Measurements from ENCODE around the gene RCOR1.
A peak's percentile ranks its signal among the peaks of the same experiment; 100 is the strongest.
"Not testable (repeated sequence)": the region's sequence is repeated elsewhere in the genome, so short reads cannot be mapped to it uniquely, and the experiment has no call there.

Gene RCOR1

DNA sequence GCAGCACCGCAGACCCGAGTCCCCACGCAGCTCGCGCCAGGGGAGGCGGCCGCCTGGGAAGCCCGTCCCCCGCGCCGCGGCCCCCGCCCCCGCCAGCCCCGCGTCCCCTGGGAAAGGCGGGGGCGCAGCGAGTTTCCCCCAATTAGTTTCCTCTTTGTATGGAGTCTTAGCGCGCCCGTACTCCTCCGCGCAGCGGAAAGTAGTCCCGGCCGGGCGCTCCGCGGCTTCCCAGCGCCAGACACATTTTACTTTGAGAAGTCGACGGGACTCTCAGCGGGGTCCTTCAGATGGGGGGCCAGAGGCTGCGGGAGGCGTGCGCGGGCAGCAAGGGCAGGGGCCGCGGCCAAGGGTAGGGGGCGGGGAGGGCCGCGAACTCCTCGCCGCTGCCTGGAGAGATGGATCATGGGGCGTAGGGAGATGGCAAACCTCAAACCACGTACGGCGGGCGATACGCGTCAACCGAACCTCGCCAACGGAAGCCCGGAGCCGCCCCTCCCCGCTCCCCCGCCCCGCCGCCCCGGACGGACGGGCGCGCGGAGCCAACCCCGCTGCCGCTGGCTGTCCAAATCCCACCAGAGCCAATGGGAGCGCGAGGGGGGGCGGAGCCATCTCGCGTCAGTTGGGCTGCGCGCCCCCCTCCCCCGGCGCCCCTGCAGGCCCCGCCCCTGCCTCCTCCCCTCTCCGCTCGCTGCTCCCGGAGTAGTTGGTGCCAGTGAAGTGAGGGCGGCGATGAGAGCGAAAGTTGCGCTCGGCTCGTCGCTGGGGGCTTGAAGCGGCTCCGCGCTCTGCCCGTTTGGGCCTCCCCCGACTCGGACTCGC, at the start of gene RCOR1:
Gene RCOR1, plus strand, starts transcription at position 706 of the 819 bp plus-strand sequence. CDS start 238 bp downstream, outside the sequence.
- DNase-seq = peak; percentile 94 to 96

DNA sequence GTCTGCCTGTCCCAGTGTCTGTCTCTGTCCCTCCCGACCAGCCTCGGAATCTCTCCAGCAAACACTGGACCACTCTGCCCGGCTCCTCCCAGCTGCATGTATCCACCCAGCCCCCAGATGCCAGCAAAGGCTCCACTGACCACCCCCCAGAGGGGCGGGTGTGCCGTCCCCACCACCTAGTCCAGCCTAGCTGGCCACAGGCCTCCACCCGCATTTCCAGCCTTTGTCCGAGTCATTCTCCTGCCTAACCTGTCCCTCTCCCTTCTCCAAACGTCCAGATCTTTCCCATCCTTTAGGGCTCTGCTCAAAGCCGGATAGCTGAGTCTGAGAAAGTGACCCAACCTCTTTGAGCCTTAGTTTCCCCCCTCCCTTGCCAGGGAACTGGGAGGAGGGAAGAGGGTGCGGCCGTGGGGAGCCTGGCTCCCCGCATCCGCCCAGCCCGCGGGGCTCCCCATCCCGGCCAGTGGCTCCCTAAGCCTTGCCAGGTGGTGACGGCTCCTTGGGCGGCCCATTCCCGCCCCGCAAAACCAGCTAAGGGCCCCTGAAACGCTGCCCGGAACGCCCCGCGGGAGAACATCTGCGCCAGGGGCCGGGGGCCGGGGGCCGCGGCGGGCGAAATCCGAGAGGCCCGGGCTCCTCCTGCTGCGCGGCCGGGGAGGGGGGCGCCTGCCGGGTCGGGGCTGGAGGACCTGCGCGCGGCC, 48.3 kb upstream of the RCOR1 start:
- no peak for DNase-seq

DNA sequence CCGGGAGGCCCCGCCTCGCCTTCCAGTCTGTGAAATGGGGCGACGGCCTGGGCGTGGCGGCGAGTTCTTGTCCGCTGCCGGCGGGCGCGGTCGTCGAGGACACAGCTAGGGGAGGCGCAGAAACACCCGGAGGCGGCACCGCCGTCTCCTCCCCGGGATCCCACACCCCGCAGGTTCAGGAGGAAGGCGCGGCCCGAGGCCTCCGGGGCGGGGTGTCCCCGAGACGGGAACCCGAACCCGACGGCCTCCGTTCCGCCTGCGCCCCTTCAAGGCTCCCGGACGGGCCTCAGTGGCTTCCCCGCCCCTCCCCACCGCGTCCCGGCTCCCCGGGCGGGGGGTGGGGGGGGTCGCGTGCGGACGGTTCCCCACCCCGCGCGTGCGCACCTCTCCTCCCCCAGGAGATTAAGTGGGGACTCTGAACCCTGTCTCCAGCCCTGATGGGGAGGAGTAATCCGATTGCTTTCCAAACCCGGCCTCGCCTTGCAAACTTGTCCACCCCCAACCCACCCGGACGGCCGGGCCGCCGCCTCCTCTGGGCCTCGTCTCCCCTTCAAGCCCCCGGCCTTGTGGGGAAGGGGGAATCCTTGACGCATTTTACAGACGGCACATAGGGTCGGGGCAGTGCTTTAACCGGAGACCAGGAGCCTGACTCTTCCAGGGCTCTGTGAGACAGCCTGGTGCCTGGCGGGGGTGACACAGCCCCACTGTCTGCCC, 47.5 kb upstream of the RCOR1 start:
- DNase-seq = no peak

DNA sequence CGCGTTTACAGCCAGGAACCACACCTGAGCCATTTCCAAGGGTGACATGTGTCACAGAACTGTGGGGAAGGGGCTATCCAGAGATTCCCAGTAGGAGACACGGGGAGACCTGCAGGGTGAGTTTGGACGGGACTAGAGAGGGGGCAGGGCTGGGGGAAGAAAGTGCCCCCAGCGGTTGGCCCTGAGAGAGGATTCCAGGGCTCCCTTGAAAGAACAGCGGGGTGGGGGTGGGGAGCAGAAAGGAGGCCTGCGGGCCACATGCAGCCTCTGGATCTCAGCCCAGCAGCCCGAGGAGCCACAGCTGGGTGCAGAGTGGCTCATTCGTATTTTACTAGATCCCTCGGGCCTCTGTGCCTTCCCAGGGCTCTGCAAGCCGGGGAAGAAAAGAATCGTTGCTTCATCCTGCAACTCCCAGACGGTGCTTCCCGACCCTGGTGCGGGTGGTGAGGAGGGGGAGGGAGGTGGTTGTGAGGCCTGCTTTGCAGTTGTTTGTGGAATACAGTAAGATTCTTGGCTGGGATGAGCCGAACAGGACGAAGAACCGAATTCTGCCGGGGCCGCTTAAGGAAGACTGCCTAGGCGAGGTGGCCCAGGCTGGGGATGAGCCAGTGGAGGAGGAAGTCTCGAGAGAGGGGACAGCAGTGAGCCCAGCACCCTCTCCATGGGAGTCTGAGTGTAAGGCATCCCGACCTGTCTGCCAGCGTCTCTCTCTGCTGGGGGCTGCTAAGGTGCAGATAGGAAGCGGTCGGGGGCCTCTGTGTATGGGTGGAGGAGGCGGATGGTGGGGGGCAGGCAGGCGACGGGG, 46.8 kb upstream of the RCOR1 start:
- DNase-seq = no peak

DNA sequence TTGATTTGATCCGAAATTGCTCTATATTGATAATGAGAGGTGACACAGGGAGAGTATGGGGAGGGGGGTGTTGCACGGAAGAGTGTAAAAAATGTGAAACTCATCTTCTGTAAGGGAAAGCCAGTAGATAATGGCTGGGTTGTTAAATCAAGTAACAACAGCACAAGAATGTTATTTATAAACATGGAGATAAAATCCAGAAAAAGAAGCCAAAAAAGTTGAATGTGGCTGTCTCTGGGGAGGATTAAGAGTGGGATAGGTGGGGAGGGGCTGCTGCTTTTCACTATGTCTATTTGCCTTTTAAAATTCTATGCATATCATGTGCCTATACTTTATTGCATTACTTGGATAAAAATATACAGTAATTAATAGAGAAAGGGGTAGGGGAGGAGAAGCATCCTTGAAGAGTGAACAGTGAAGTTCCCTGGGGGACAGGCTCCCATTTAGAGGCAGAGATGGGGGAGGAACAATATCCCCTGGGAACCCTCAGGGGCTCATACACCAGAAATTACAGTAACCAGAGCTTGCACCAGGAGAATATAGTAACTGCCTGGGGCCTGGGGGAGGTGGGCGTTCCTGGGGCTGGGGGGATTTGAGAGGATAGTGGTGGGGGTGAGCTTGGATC, 43.7 kb upstream of the RCOR1 start:
- no peak for DNase-seq

DNA sequence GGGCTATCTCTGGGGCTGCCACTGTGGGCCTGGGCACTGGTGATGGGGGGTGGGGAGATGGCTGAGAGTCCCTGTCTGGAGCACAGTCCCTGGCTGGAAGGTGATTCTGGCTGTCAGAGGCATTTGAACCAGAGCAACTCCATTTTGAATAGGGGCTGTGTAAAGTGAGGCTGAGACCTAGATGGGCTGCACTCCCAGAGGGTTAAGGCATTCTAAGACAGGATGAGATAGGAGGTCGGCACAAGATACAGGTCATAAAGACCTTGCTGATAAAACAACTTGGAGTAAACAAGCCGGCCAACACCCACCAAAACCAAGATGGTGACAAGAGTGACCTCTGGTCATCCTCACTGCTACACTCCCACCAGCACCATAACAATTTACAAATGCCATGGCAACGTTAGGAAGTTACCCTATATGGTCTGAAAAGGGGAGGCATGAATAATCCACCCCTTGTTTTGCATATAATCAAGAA, 41.5 kb upstream of the RCOR1 start:
- not testable (repeated sequence) for DNase-seq

DNA sequence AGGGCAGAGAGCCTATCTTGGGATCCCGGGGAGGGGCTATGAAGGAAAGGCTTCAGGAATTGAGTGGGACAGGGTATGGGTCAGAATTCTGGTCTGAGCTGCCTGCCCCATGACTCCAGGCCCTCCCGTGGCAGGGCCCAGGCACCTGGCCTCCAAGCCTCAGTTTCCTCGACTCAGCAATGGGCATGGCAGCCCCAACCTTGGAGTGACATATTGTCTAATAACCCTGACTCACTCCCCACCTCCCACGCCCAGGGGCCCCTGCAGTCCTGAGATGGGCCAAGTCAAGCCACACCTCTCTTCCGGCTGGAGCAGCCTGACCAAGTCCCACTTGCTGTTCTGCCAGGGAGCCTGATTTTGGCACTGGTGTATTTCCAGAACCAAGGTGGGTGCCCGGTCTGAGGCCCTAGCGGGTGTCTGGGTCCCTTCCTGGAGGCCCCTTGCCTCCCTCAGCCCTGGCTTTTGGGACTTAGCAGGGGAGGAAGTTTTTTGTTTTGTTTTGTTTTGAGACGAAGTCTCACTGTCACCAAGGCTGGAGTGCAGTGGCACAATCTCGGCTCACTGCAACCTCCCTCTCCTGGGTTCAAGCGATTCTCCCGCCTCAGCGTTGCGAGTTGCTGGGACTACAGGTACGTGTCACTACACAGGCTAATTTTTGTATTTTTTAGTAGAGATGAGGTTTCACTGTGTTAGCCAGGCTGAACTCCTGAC, 40.3 kb upstream of the RCOR1 start:
- no peak for DNase-seq

DNA sequence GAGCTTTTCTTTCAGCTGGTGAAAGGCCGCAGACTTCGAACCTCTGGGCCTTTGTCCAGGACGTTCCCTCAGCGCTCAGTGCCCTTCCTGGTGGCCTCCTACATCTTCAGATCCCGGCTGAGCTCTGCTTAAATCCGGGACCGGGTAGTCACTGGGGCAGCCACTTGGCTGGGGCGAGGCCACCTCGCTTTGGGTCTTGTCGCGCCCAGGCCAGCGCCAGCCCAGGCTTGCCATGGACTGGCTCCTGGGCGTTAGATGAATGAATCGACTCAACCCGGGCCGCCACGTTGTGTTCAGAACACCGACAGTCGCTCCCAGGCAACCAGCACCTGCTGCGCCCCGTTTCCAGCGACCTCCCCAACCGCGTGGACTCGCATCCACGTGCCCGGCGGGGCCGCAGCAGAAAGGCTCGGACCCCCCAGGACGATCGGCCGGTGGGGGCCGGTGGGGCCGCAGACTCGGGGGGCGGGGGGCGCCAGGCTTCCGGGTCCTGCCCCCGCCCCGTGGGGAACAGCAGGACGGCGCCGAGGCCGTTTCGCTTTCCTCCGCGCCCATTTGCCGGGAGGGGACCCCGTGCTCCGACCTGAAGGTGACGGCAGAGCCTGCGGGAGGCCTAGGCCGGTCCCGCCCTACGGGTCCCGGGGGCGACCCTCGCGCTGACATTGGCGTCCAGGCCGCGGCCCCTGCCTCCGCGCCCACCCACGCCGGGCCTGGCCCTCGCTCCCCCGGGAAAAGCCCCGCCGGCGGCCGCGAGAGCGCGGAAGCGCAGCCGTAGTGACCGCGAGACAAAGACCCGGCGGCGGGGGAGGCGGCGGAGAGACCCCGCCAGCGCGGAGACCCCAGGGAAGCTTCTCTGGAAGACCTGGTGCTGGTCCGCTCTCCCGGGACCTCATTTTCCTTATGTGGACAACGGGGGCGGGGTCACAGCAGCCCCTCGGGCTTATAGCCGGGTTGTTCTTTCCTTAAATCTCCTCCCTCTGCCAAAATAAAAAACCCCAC, 37.3 kb upstream of the RCOR1 start:
- DNase-seq = no peak

DNA sequence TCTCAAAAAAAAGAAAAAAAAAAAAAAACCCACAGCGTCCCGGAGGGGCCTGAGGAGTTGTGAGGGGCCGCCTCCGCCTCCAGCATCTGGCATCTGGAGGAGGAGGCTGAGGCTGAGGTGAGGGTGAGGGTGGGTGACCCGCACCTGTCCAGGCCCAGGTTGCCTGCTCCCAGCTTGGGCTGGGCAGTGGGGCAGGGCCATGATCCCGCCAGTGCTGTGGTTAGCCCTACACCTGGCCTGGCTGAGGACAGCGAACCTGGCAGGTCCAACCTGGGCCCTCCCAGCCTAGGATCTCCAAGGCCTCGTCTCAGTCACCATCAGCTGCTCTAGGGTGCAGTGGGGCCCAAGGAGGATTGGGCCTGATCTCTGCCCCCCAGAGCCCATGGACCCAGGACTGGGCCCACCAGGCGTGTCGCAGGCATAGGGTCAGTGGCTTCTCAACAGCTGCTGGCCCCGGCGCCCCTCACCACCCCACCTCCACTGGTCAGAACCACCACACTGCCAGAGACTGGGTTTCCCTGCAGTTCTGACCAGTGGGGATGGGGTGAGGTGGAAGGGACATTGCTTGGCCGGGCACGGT, 36.3 kb upstream of the RCOR1 start:
- DNase-seq = no peak

DNA sequence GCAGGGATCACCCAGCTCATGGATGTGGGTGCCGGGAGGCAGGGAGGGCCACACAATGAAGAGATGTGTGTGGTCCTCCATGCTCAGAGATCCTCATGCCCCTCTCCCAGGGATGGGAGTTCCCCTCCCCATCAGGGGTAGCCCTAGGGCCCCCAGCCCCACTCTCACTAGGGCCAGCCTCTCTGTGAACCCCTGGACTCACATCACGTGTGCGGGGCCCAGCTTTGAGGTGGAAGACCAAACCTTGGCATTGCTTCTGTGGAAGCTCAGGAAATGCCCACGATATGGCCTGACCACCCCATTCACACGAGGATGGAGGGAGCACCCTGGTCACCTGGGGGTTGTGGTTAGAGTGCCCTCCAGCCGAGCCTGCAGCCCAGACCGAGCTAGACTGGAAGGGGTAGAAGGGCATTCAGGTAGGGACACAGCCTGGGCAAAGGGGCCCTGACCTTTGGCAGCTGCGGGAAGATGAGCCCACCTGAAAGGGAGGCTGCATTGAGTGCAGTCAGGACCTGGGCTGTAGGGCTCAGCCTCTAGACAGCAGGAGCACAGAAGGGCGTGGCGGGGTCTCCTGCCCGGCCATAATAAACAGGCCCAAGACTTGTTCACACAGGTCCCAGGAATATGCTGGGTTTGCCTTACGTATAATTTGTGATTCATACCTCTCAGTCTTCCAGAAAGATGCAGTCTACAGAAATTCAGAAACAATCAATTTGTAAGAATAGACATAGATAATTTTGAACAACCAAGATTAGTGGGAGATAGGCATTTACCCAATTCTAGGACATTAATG, 34.8 kb upstream of the RCOR1 start:
- DNase-seq = no peak

DNA sequence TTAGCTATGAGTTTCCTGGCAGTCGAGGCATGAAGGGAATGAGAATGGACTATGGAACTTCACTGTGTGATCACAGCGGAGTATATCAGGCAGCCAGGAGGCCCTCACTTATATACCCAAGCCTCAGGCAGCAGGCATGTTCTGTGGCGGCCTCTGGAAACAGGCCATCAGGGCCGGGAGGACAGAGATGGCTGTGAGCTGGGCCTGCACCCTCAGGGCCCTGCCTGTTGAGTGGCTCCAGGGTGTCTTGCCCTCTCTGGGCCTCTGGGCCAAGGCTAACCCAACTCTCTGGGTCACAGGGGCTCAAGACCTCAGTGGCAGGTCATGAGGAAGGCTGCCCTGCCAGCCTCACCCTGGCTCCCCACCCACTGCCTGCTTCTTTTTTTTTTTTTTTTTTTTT, 33.9 kb upstream of the RCOR1 start:
- DNase-seq = no peak

DNA sequence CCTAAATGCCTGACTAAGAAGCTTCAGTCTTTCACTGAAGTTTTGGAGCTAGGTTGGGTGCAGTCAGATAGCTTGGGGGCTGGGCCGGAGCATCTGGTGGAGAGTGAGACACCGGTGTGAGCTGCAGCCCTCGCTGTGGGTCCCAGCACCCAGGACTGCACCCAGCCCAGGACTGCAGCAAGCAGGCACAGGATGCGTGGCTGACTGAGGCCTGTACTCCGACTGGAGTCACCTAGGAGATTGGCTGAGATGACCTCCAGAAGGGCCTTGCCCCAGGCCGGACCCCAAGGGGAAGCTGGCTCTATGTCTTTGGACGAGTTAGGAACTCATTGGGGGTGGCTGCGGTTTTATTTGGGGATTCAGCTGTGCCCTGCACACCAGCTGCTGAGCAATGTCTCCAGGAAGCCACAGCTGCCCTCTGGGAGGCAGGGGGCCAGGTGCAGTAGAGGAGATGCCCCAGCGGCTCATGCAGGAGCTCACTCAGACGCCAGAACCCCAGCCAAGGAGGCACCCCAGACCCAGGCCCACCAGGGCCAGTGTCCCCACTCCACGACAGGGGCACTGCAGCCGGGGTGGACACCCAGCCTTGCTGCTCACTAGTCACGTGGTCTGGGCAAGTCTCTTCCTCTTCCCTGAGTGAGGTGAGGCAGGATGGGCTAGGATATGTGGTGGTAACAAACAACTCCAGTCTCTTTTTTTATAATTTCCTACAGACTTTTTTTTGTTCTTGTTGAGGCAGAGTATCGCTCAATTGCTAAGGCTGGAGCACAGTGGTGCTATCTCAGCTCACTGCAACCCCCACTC, 31.8 kb upstream of the RCOR1 start:
- DNase-seq = no peak

DNA sequence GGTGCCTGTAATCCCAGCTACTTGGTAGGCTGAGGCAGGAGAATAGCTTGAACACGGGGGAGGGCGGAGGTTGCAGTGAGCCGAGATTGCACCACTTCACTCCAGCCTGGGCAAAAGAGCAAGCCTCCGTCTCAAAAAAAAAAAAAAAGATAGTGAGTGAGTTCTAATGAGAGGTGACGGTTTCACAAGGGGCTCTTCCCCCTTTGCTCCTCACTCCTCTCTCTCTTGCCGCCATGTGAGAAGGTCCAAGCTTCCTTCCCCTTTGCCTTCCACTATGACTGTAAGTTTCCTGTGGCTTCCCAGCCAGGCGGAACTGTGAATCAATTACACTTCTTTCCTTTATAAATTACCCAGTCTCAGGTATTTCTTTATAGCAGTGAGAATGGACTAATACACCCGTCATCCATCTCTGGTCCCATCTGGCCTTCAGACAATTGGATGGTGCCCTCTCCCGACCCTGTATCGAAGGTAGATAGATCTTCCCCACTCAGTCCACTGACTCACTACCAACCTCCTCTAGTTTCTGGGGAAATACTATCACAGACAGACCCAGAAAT, 27.0 kb upstream of the RCOR1 start:
- no peak for DNase-seq

DNA sequence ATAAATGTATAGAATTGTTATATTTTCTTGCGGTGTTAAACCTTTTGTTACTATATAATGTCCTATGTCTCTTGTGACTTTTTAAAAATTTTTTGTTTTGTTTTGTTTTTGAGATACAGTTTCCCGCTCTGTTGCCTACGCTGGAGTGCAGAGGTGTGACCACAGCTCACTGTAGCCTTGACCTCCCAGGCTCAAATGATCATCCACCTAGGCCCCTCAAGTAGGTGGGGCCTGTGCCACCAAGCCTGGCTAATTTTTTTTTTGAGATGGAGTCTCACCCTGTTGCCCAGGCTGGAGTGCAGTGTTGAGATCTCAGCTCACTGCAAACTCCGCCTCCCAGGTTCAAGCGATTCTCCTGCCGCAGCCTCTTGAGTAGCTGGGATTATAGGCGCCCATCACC, 26.5 kb upstream of the RCOR1 start:
- DNase-seq = no peak

DNA sequence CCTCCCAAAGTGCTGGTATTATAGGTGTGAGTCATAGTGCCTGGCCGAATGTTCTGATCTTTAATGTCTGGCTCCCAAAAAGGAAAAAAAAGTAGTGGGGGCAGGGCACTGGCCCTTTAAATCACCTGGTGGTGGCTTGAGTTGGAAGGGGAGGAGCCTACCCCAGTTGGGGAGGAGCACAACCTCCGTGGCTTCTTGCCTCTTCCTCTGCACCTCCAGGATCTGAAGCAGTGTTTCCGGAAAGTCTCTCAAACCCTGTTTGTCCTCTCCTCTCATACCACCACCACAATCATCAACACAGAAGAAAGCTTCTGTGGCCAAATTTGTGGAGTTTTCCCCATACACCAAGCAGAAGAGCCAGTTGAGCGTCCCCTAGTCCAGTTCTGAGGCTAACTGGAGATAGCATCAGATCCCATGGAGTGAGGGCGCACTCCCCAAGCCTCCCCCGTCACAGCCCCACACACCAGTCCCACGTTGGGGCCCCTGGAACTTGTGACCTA, 24.3 kb upstream of the RCOR1 start:
- no peak for DNase-seq

DNA sequence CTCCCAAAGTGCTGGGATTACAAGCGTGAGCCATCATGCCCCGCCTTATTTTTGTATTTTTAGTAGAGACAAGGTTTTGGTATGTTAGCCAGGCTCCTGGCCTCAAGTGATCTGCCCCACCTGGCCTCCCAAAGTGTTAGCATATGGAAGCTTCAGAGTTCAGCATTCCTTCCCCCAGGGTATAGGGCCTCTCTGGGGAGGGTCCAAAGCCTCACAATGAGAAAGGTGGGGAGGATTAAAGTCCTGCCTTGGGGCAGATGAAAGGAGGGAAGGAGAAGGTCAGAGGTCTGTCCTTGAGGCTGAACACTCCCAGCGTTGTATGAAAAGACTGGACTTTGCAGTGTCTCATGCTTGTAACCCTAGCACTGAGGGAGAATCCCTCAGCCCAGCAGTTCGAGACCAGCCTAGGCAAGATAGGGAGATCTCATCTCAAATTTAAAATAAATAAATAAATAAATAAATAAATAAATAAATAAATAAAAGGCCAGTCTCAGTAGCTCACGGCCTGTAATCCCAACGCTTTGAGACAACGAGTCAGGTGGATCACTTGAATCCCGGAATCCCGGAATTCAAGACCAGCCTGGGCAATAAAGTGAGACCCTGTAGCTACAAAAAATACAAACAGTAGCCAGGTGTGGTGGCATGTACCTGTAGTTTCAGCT, 22.0 kb upstream of the RCOR1 start:
- no peak for DNase-seq

DNA sequence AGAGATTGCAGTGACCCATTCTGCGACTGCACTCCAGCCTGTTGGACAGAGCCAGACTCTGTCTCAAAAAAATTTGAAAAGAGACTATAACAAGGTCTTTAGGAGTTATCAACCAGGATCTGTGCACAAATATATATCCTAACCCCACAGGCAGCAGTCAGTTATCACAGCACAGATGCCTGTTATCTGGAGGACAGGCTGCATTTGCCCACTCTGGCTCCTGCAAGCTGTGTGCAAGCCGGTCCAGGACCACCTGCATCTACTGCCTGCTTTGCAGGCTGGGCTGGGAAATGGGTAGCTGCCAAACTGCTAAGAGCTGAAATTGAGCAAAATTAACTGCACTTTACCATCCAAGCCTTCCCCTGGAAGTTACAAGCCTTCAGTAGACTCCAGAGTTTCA, 21.4 kb upstream of the RCOR1 start:
- DNase-seq = no peak
